DMS114 treated with DMSO at 0.1 percent for 48 hours (cell line): ENCODE data around the gene AP3B1.
"Not testable (repeated sequence)": the region's sequence is repeated elsewhere in the genome, so short reads cannot be mapped to it uniquely, and the experiment has no call there.

Source experiments
- DNase-seq: peaks from one replicate; lab custom pipeline; 2025; ENCODE audit not compliant: unreplicated experiment; lab: John Stamatoyannopoulos, UW

AP3B1 gene

GRCh38 chr5:78245136-78245535 is 49.4 kb downstream of the AP3B1 start:
- no peak for DNase-seq

- DNase-seq = no peak
Observed at GRCh38 chr5:78243639-78244038, 50.9 kb downstream of the AP3B1 start.

GRCh38 chr5:78243091-78243490 is 51.4 kb downstream of the AP3B1 start:
- DNase-seq = no peak

GRCh38 chr5:78242001-78242400 is 52.5 kb downstream of the AP3B1 start:
- DNase-seq = no peak

- DNase-seq = no peak
Observed at GRCh38 chr5:78237911-78238310, 56.6 kb downstream of the AP3B1 start.

- DNase-seq = no peak
Observed at GRCh38 chr5:78236046-78236445, 58.5 kb downstream of the AP3B1 start.

GRCh38 chr5:78235289-78235688 is 59.2 kb downstream of the AP3B1 start:
- DNase-seq = no peak

- DNase-seq = no peak
Observed at GRCh38 chr5:78234804-78235203, 59.7 kb downstream of the AP3B1 start.

GRCh38 chr5:78232163-78232562 is 62.3 kb downstream of the AP3B1 start:
- no peak for DNase-seq

- DNase-seq = no peak
Observed at GRCh38 chr5:78224358-78224757, 70.1 kb downstream of the AP3B1 start.

- no peak for DNase-seq
Observed at GRCh38 chr5:78221964-78222451, 72.5 kb downstream of the AP3B1 start.

GRCh38 chr5:78221467-78221866 is 73.0 kb downstream of the AP3B1 start:
- no peak for DNase-seq

GRCh38 chr5:78215972-78216371 is 78.5 kb downstream of the AP3B1 start:
- no peak for DNase-seq

GRCh38 chr5:78215565-78215964 is 78.9 kb downstream of the AP3B1 start:
- DNase-seq = no peak

- no peak for DNase-seq
Observed at GRCh38 chr5:78213799-78214198, 80.7 kb downstream of the AP3B1 start.

- no peak for DNase-seq
Observed at GRCh38 chr5:78211052-78211451, 83.4 kb downstream of the AP3B1 start.

- DNase-seq = no peak
Observed at GRCh38 chr5:78204241-78204640, 90.3 kb downstream of the AP3B1 start.

GRCh38 chr5:78203815-78204214 is 90.7 kb downstream of the AP3B1 start:
- DNase-seq = no peak

- DNase-seq = no peak
Observed at GRCh38 chr5:78190402-78190801, 104.1 kb downstream of the AP3B1 start.

GRCh38 chr5:78188681-78189080 is 105.8 kb downstream of the AP3B1 start:
- not testable (repeated sequence) for DNase-seq

GRCh38 chr5:78187172-78187571 is 107.3 kb downstream of the AP3B1 start:
- no peak for DNase-seq

GRCh38 chr5:78182838-78183237 is 111.7 kb downstream of the AP3B1 start:
- no peak for DNase-seq

GRCh38 chr5:78178356-78178755 is 116.1 kb downstream of the AP3B1 start:
- no peak for DNase-seq

- DNase-seq = not testable (repeated sequence)
Observed at GRCh38 chr5:78170335-78170734, 124.2 kb downstream of the AP3B1 start.
